Effector memory CD4-positive, alpha-beta T cell (primary cell): ENCODE data around the gene ETNPPL.
"Not testable (repeated sequence)": the region's sequence is repeated elsewhere in the genome, so short reads cannot be mapped to it uniquely, and the experiment has no call there.

Experiments
- DNase-seq, 3 donors: peaks; one replicate each; pipeline ENCODE4 v3.0.0-alpha.2; 2020
- H3K27ac ChIP-seq: 2 replicates; pipeline ENCODE4 v1.7.0; 2013; ENCODE audit warnings: mild to moderate bottlenecking, low read length, moderate library complexity; ENCODE audit not compliant: insufficient read depth, poor library complexity, severe bottlenecking
- H3K27me3 ChIP-seq: replicated peaks from 2 replicates; pipeline ENCODE4 v1.7.0; 2013; ENCODE audit warnings: mild to moderate bottlenecking, low read length; ENCODE audit not compliant: insufficient read depth, control insufficient read depth, poor library complexity, severe bottlenecking
- H3K36me3 ChIP-seq: 2 replicates; pipeline ENCODE4 v1.7.0; 2013; ENCODE audit warnings: mild to moderate bottlenecking, low read length, moderate library complexity; ENCODE audit not compliant: control insufficient read depth, insufficient read depth
- H3K4me1 ChIP-seq: 2 replicates; pipeline ENCODE4 v1.7.0; 2013; ENCODE audit warnings: low read length, mild to moderate bottlenecking; ENCODE audit not compliant: control insufficient read depth, insufficient read depth, poor library complexity, severe bottlenecking
- H3K4me3 ChIP-seq: 2 replicates; pipeline ENCODE4 v1.7.0; 2013; ENCODE audit warnings: low read length, low read depth, mild to moderate bottlenecking; ENCODE audit not compliant: insufficient read depth, poor library complexity, severe bottlenecking
- H3K9me3 ChIP-seq: 2 replicates; pipeline ENCODE4 v1.7.0; 2013; ENCODE audit warnings: mild to moderate bottlenecking, low read length, moderate library complexity; ENCODE audit not compliant: control insufficient read depth

ETNPPL gene

GRCh38 chr4:108731006-108731405, 31.8 kb downstream of the ETNPPL start:
- Histone ChIP-seq H3K9me3 (no peaks in the 10 kb centered on the region), H3K36me3 (no peaks in the 10 kb centered on the region), H3K4me3 (no peak overlapping the region), H3K27me3 (no peaks in the 10 kb centered on the region), H3K27ac (no peak overlapping the region), H3K4me1 (no peaks in the 10 kb centered on the region)
- DNase-seq, result no peak

- H3K4me1 ChIP-seq, result no peaks in the 10 kb centered on the region
Measured at GRCh38 chr4:108730579-108730978, 32.3 kb downstream of the ETNPPL start.

GRCh38 chr4:108729731-108730130, 33.1 kb downstream of the ETNPPL start:
- Histone ChIP-seq H3K4me1 (no peaks in the 10 kb centered on the region), H3K27me3 (no peaks in the 10 kb centered on the region), H3K9me3 (peaks cover 4% of the 10 kb centered on the region), H3K36me3 (no peaks in the 10 kb centered on the region), H3K27ac (no peak overlapping the region), H3K4me3 (no peak overlapping the region)
- no peak for DNase-seq

More at GRCh38 chr4:108730579-108730978, 32.3 kb downstream of the ETNPPL start:
- H3K4me3 ChIP-seq, result no peak overlapping the region
- H3K27ac ChIP-seq, result no peak overlapping the region
- H3K27me3 ChIP-seq, result no peaks in the 10 kb centered on the region
- H3K9me3 ChIP-seq, result peaks cover under 1% of the 10 kb centered on the region
- no peaks in the 10 kb centered on the region for H3K36me3 ChIP-seq
- no peak for DNase-seq

- Histone ChIP-seq H3K27ac (no peak overlapping the region), H3K27me3 (no peaks in the 10 kb centered on the region), H3K36me3 (no peaks in the 10 kb centered on the region), H3K9me3 (peaks cover 4% of the 10 kb centered on the region), H3K4me3 (no peak overlapping the region), H3K4me1 (no peaks in the 10 kb centered on the region)
- DNase-seq, result no peak
Measured at GRCh38 chr4:108725457-108725856, 37.4 kb downstream of the ETNPPL start.

- H3K27me3 ChIP-seq, result no peaks in the 10 kb centered on the region
- H3K4me1 ChIP-seq, result no peaks in the 10 kb centered on the region
- no peak for DNase-seq
Measured at GRCh38 chr4:108717386-108717785, 45.5 kb downstream of the ETNPPL start.

GRCh38 chr4:108716340-108716739, 46.5 kb downstream of the ETNPPL start:
- H3K27ac ChIP-seq, result no peak overlapping the region
- no peaks in the 10 kb centered on the region for H3K27me3 ChIP-seq
- H3K36me3 ChIP-seq, result no peaks in the 10 kb centered on the region

More at GRCh38 chr4:108717386-108717785, 45.5 kb downstream of the ETNPPL start:
- Histone ChIP-seq H3K4me3 (no peak overlapping the region), H3K27ac (no peak overlapping the region), H3K36me3 (no peaks in the 10 kb centered on the region), H3K9me3 (no peaks in the 10 kb centered on the region)

GRCh38 chr4:108714880-108715279, 48.0 kb downstream of the ETNPPL start:
- Histone ChIP-seq H3K9me3 (no peaks in the 10 kb centered on the region), H3K36me3 (no peaks in the 10 kb centered on the region), H3K27ac (no peak overlapping the region), H3K27me3 (no peaks in the 10 kb centered on the region), H3K4me3 (no peak overlapping the region), H3K4me1 (no peaks in the 10 kb centered on the region)
- no peak for DNase-seq

More at GRCh38 chr4:108716340-108716739, 46.5 kb downstream of the ETNPPL start:
- Histone ChIP-seq H3K9me3 (no peaks in the 10 kb centered on the region), H3K4me3 (no peak overlapping the region), H3K4me1 (no peaks in the 10 kb centered on the region)
- DNase-seq, result no peak

GRCh38 chr4:108710578-108710977, 52.3 kb downstream of the ETNPPL start:
- H3K4me1 ChIP-seq, H3K27me3 ChIP-seq, H3K36me3 ChIP-seq, H3K9me3 ChIP-seq, DNase-seq, H3K4me3 ChIP-seq, H3K27ac ChIP-seq: not testable (repeated sequence)

GRCh38 chr4:108709722-108710121, 53.1 kb downstream of the ETNPPL start:
- no peak for DNase-seq
- Histone ChIP-seq H3K4me1 (no peaks in the 10 kb centered on the region), H3K9me3 (no peaks in the 10 kb centered on the region), H3K4me3 (no peak overlapping the region), H3K36me3 (no peaks in the 10 kb centered on the region), H3K27me3 (no peaks in the 10 kb centered on the region), H3K27ac (no peak overlapping the region)

- DNase-seq, result no peak
- H3K4me1 ChIP-seq, result no peaks in the 10 kb centered on the region
- H3K4me3 ChIP-seq, result no peak overlapping the region
- H3K36me3 ChIP-seq, result no peaks in the 10 kb centered on the region
- H3K27me3 ChIP-seq, result no peaks in the 10 kb centered on the region
- no peak overlapping the region for H3K27ac ChIP-seq
- no peaks in the 10 kb centered on the region for H3K9me3 ChIP-seq
Measured at GRCh38 chr4:108709234-108709633, 53.6 kb downstream of the ETNPPL start.

- Histone ChIP-seq H3K27me3 (no peaks in the 10 kb centered on the region), H3K9me3 (no peaks in the 10 kb centered on the region), H3K27ac (no peak overlapping the region), H3K4me1 (peaks cover 11% of the 10 kb centered on the region), H3K36me3 (no peaks in the 10 kb centered on the region), H3K4me3 (no peak overlapping the region)
- DNase-seq, result no peak
Measured at GRCh38 chr4:108706289-108706688, 56.6 kb downstream of the ETNPPL start.
